Muscle of back (tissue), 11 donors: ENCODE data around the gene G2E3. TPM values are rescaled to one million over a fixed set of nuclear protein-coding genes. Genes with fewer than 3 reads are reported as not detected.

Experiments
- DNase-seq, 3 donors: peaks; one replicate each; pipeline versions ENCODE4 v3.0.0 to v3.0.0-alpha.2; 2013
- polyA plus RNA-seq, 10 donors: library from polyadenylated mRNA; unstranded; fragments of 120-200 nt; gene quantifications; one replicate each; pipeline ENCODE4 v1.2.1, GENCODE V29; 2013; ENCODE audit not compliant: insufficient read length in 10 of 10

G2E3 gene
- polyA plus RNA-seq, 10 donors, result 12.3 to 26.9 (median 19.5) TPM

- DNase-seq, result no peak
Measured at GRCh38 chr14:30648471-30648870, 89.5 kb downstream of the G2E3 start.

- DNase-seq, result no peak
Measured at GRCh38 chr14:30651937-30652336, 93.0 kb downstream of the G2E3 start.

GRCh38 chr14:30655124-30655523 is 96.2 kb downstream of the G2E3 start:
- no peak for DNase-seq

GRCh38 chr14:30655658-30656057 is 96.7 kb downstream of the G2E3 start:
- DNase-seq, result no peak

GRCh38 chr14:30656190-30656632 is 97.3 kb downstream of the G2E3 start:
- peak; percentile 8 to 40 (median 17) for DNase-seq

GRCh38 chr14:30657050-30657449 is 98.1 kb downstream of the G2E3 start:
- no peak for DNase-seq

GRCh38 chr14:30657606-30658163 is 98.7 kb downstream of the G2E3 start:
- DNase-seq, result peak in 1 of 3 donors; percentile 17

- no peak for DNase-seq
Measured at GRCh38 chr14:30658645-30659044, 99.7 kb downstream of the G2E3 start.

- DNase-seq, result no peak
Measured at GRCh38 chr14:30669594-30669993, 110.6 kb downstream of the G2E3 start.

Other genes starting within 250 kb of the G2E3 start
- gene SCFD1, start 63.2 kb downstream of the G2E3 start, polyA plus RNA-seq, result 10 to 100 TPM; 61.5 to 84.2 (median 72.1) TPM